DND-41 (cell line): Measurements from ENCODE around the gene CUEDC2.

Experiments
- EZH2 ChIP-seq: IDR thresholded peaks from 3 replicates; pipeline ENCODE4 v1.6.1; 2012; ENCODE audit warnings: borderline replicate concordance, low read depth, mild to moderate bottlenecking, moderate library complexity, low read length, inconsistent platforms; ENCODE audit not compliant: severe bottlenecking
- TF ChIP-seq, protein P1 (sequence below): IDR thresholded peaks from 2 replicates; pipeline ENCODE4 v1.5.1; 2012; ENCODE audit warnings: borderline replicate concordance, low read length, moderate library complexity, mild to moderate bottlenecking; ENCODE audit not compliant: poor library complexity, severe bottlenecking; ENCODE audit errors: extremely low read depth

DNA sequence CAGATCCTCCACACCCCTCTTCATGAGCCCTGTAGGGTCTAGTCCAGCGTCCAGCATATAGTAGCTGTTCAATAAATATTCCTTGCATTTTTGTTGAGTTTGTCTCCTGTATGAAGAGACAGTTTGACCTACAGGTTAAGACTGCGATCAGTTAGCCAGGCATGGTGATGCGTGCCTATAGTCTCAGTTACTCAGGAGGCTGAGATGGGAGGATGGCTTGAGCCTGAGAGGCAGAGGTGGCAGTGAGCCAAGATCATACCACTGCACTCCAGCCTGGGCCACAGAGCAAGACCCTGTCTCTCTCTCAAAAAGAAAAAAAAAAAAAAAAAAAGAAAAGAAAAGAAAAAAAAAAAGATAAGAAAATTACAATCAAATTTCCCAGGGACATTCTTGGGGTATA is 5.1 kb upstream of the CUEDC2 start:
- TF ChIP-seq, protein P1, sequence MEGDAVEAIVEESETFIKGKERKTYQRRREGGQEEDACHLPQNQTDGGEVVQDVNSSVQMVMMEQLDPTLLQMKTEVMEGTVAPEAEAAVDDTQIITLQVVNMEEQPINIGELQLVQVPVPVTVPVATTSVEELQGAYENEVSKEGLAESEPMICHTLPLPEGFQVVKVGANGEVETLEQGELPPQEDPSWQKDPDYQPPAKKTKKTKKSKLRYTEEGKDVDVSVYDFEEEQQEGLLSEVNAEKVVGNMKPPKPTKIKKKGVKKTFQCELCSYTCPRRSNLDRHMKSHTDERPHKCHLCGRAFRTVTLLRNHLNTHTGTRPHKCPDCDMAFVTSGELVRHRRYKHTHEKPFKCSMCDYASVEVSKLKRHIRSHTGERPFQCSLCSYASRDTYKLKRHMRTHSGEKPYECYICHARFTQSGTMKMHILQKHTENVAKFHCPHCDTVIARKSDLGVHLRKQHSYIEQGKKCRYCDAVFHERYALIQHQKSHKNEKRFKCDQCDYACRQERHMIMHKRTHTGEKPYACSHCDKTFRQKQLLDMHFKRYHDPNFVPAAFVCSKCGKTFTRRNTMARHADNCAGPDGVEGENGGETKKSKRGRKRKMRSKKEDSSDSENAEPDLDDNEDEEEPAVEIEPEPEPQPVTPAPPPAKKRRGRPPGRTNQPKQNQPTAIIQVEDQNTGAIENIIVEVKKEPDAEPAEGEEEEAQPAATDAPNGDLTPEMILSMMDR: no peak
- TF ChIP-seq EZH2: no peak
